Measurements from ENCODE around the gene JMJD6.
"Not testable (repeated sequence)": the region's sequence is repeated elsewhere in the genome, so short reads cannot be mapped to it uniquely, and the experiment has no call there.

The JMJD6 gene

GRCh38 chr17:76736349-76737081, 10.1 kb upstream of the JMJD6 start:
- peak; percentile 41 to 45 for DNase-seq (ENCODE audit: low read depth in 2 of 2)

DNA sequence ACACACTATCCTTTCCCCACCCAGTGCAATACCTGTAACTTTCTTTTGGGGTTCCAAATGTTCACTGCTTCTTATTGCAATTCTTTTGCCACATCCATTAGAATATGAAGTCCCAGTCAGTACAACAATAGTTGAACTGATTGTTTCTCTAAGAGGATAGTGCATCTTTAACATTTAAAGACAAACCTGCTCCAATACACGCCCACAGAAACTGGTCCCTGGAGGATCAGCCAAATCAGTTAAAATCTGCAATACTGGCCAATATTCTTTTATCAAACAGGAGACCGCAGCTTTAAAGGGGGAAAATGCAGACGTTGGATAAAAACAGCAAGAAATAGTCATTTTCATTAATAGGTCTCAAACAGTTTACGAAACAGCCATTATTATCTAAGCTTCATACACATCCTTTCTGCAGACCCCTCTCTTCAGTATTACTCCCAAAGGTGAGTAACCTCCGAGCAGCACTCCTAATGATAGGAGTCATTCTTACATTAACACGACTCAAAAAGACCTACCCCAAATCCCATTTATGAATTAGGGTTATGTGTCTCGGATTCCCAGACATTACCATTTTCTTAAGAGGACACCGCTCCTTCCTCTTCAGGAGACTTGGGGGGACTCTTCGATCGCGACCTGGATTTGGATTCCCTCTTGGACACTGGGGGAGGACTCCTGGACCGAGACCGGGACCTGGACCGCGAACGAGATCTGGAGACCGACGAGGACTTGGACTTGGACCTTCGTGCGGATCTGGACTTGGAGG, 9.4 kb upstream of the JMJD6 start:
- DNase-seq (ENCODE audit: low read depth in 2 of 2) = no peak

- no peak for DNase-seq (ENCODE audit: low read depth in 2 of 2)
Observed at GRCh38 chr17:76735006-76735405, 8.6 kb upstream of the JMJD6 start.

GRCh38 chr17:76734080-76734840, 7.9 kb upstream of the JMJD6 start:
- DNase-seq (ENCODE audit: low read depth in 2 of 2) = no peak

DNA sequence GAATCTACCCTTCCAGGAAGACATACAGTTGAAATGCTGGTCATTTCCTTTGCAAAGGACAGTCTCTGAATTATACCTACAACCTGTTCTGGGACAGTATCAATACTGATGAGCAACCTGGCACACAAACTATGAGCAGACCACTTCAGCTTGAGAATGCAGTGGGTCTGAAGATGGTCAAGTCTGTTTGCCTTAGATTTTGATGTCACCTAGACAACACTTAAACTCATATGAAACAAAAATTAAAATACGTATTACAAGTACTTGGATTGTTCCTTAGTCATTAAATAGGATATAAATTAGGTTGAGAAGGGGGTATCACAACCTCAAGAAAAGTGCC, 7.2 kb upstream of the JMJD6 start:
- DNase-seq (ENCODE audit: low read depth in 2 of 2) = no peak

DNA sequence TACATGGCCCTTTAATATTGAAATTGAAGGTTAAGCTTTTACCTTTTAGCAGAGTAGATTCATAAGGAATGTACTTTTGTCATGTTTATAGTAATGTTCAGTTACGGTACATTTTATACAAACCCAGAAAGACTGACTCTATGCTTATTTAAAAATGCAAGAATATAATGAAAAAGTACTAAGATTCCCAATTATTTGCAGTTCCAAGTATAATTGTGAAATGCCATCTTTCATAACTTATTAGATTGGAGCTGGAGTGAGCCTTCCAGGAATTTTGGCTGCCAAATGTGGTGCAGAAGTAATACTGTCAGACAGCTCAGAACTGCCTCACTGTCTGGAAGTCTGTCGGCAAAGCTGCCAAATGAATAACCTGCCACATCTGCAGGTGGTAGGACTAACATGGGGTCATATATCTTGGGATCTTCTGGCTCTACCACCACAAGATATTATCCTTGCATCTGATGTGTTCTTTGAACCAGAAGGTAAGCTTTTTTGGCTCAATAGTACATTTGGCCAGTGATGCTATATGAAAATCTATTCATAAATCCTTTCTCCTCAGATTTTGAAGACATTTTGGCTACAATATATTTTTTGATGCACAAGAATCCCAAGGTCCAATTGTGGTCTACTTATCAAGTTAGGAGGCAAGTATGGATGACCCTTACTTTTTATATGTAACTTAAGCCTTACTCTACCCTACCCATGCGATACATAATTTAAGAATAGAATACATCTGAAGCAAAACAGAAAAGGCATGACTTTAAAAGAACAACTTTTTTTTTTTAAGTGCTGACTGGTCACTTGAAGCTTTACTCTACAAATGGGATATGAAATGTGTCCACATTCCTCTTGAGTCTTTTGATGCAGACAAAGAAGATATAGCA, 6.6 kb upstream of the JMJD6 start:
- no peak for DNase-seq (ENCODE audit: low read depth in 2 of 2)

DNA sequence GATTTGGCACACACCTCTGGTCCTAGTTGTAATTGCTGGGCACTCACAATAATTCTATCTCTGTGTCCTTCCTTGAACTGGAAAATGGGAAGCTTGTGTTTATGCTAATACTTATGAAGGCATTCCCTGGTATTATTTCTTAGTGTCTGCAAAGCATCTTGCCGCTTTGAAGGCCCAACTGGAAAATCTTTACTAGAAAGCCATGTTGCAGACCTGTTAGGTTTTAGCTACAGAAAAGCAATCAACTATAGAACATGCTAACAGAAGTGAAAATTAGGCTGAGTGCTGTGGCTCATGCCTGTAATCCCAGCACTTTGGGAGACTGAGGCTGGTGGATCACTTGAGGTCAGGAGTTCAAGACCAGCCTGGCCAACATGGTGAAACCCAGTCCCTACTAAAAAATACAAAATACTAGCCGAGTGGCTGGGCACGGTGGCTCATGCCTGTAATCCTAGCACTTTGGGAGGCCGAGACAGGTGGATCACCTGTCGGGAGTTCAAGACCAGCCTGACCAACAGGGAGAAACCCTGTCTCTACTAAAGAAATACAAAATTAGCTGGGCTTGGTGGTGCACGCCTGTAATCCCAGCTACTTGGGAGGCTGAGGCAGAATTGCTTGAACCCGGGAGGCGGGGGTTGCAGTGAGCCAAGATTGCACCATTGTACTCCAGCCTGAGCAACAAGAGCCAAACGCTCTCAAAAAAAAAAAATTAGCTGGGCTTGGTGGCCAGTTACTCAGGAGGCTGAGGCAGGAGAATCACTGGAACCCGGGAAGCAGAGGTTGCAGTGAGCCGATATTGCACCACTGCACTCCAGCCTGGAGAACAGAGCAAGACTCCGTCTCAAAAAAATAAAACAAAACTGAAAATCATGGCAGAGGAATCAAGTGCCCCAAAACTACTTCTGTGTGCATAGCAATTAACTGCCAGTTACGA, 5.7 kb upstream of the JMJD6 start:
- DNase-seq (ENCODE audit: low read depth in 2 of 2) = not testable (repeated sequence)

GRCh38 chr17:76727745-76728456, 1.5 kb upstream of the JMJD6 start:
- no peak for DNase-seq (ENCODE audit: low read depth in 2 of 2)

- DNase-seq (ENCODE audit: low read depth in 2 of 2) = peak; percentile 65 to 76
Observed at GRCh38 chr17:76726776-76727718, 641 bp upstream of the JMJD6 start, which contains the start of gene METTL23. Gene METTL23, plus strand, starts transcription at chr17:76726839. Its CDS starts 2,872 bp downstream, at chr17:76729711.

DNA sequence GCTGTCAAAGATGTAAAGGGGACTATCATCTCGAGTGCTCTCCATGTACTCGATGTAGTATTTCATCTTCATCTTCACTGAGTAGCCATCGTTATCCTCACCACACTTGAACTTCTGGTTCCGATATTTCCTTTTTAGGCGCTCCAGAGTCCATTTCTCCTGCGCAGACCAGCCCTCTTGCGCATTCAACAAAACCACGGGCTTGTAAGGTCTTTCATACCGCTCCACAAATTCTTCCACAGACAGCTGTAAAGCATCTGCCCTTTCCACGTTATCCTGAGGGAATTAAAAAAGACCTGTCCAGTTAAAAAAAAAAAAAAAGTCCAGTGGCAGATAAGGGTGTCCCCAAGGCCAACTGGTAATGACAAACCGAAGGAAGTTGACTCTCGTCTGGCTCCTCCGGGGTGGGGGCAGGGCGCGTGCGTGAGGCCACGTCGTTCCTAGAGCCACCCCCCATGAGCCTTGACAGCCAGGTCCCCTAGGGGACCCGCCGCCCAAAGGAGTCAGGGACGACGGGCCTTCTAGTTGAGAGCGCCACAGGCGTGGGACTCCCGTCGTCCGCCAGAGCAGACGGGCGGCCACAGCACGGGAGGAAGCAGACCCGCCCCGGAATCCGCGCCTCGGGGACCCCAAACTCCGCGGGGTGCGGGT, 701 bp downstream of the JMJD6 start:
- DNase-seq (ENCODE audit: low read depth in 2 of 2) = peak; percentile 68 to 69

DNA sequence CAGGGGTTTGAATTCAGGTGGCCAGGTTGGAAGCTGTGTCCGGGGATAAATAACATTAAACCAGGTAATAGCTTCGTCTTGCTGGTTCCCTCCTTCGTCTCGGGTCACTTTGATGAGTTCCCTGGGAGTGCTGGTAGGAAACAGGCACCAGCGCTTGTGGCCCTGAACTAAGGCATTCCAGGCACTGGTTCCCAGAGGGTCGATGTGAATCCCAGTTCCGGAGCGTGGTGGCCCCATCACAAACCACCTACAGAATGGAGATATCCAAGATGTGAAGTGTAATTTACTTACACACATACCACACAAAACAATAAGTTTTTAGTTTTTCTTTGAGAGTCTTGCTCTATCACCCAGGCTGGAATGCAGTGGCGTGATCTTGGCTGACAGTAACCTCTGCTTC, 2.6 kb downstream of the JMJD6 start:
- no peak for DNase-seq (ENCODE audit: low read depth in 2 of 2)

- DNase-seq (ENCODE audit: low read depth in 2 of 2) = not testable (repeated sequence)
Observed at GRCh38 chr17:76722977-76723376, 3.4 kb downstream of the JMJD6 start.

- DNase-seq (ENCODE audit: low read depth in 2 of 2) = no peak
Observed at GRCh38 chr17:76722279-76722678, 4.1 kb downstream of the JMJD6 start.

DNA sequence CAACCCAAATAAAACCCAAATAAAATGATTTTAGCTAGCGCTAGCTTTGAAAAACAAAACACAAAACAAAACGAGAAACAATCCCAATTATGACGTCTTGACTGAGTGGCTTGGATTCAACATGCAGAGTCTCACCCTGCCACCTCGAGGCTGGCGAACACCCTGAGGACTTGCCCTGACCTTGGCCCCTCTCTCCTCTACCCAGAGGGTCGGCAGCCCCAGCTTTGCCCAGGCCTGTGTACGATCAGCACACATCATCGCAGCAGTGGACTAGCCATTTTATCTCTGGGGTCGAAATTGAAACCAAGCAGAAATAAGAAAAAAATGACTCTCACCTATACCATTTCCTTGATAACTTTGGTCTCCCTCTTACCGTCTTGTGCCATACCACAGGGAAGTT, 4.9 kb downstream of the JMJD6 start:
- DNase-seq (ENCODE audit: low read depth in 2 of 2) = no peak

- no peak for DNase-seq (ENCODE audit: low read depth in 2 of 2)
Observed at GRCh38 chr17:76720941-76721340, 5.5 kb downstream of the JMJD6 start.

- DNase-seq (ENCODE audit: low read depth in 2 of 2) = no peak
Observed at GRCh38 chr17:76720211-76720610, 6.2 kb downstream of the JMJD6 start.

GRCh38 chr17:76718516-76718915, 7.9 kb downstream of the JMJD6 start:
- DNase-seq (ENCODE audit: low read depth in 2 of 2) = no peak

DNA sequence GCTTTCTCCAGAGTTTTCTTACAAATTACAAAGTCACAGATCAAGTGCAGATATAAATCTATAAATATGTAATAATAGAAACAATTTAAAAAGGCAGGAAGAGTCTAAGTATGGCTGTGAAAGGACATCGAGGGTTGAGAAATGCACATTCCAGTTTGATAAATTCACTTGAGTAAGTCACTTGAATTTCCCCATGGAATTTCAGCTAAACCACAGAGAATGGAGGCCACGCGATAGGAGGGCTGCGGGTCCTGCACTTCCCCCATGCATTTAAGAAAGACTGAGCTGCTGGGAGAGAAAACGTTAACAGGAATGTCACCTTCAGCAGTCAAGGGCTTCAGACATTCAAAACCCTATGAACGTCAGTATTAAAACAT, 9.6 kb downstream of the JMJD6 start:
- no peak for DNase-seq (ENCODE audit: low read depth in 2 of 2)
